Caco-2 (cell line): ENCODE measurements around the gene EEF1AKMT1. TPM values are rescaled to one million over a fixed set of nuclear protein-coding genes. Genes with fewer than 3 reads are reported as not detected.

Source experiments
- BruUV-seq: library from RNA; stranded (reverse); fragments of 400-500 nt; replicated peaks from 2 replicates; lab custom pipeline; 2021; lab: Mats Ljungman, UMichigan
- CTCF ChIA-PET: fragments of 300-600 bp; sonication (Branson Sonifier 250); formaldehyde crosslinking; loops from one replicate; lab custom pipeline; 2022; ENCODE audit warnings: antibody characterized with exemption; lab: Charles Lee
- POLR2A ChIA-PET: fragments of 300-600 bp; sonication (Branson Sonifier 250); formaldehyde crosslinking; loops from one replicate; lab custom pipeline; 2022; ENCODE audit warnings: antibody characterized with exemption; lab: Charles Lee
- DNase-seq, 2 experiments: peaks; one replicate each; pipeline versions ENCODE4 v3.0.0 to v3.0.0-alpha.2; 2020 to 2022
- H3K27me3 ChIP-seq: replicated peaks from 2 replicates; pipeline ENCODE4 v1.6.0; 2011; ENCODE audit warnings: low read length; ENCODE audit not compliant: control insufficient read depth, insufficient read depth
- H3K36me3 ChIP-seq: 2 replicates; pipeline ENCODE4 v1.5.1; 2011; ENCODE audit warnings: low read length; ENCODE audit not compliant: control insufficient read depth, insufficient read depth
- H3K4me1 ChIP-seq: fragments of 250-450 bp; sonication (Bioruptor Pico); 2 replicates; pipeline ENCODE4 v1.5.1; 2020; ENCODE audit warnings: mild to moderate bottlenecking
- H3K4me3 ChIP-seq: 2 replicates; pipeline ENCODE4 v1.5.1; 2011; ENCODE audit warnings: low read depth, mild to moderate bottlenecking, control low read depth, low read length
- H3K9me3 ChIP-seq: fragments of 250-450 bp; sonication (Bioruptor Pico); 2 replicates; pipeline ENCODE4 v1.5.1; 2020; ENCODE audit warnings: mild to moderate bottlenecking, moderate library complexity
- H3K27ac Mint-ChIP-seq: one replicate; pipeline ENCODE4 v1.8.0; 2022; ENCODE audit warnings: mixed read lengths; ENCODE audit not compliant: unreplicated experiment
- H3K27me3 Mint-ChIP-seq: one replicate; pipeline ENCODE4 v1.8.0; 2022; ENCODE audit warnings: mixed read lengths; ENCODE audit not compliant: insufficient read depth, unreplicated experiment
- H3K36me3 Mint-ChIP-seq: one replicate; pipeline ENCODE4 v1.8.0; 2022; ENCODE audit warnings: mild to moderate bottlenecking, mixed read lengths; ENCODE audit not compliant: insufficient read depth, unreplicated experiment
- H3K4me1 Mint-ChIP-seq: one replicate; pipeline ENCODE4 v1.8.0; 2022; ENCODE audit warnings: low read depth, mixed read lengths; ENCODE audit not compliant: unreplicated experiment
- H3K4me3 Mint-ChIP-seq: one replicate; pipeline ENCODE4 v1.8.0; 2022; ENCODE audit warnings: mild to moderate bottlenecking, moderate library complexity, mixed read lengths; ENCODE audit not compliant: unreplicated experiment
- H3K9me3 Mint-ChIP-seq: one replicate; pipeline ENCODE4 v1.8.0; 2022; ENCODE audit warnings: mixed read lengths; ENCODE audit not compliant: unreplicated experiment
- CTCF ChIP-seq, 2 experiments: fragments of 200-600 bp in 1 of 2; IDR thresholded peaks; 1 replicate in 1 of 2; 2 replicates in 1 of 2; pipeline versions ENCODE4 v1.5.1 to v1.8.0; 2011 to 2022; ENCODE audit warnings: antibody characterized with exemption in 1 of 2, control low read depth in 1 of 2, inconsistent platforms in 1 of 2, low read depth in 1 of 2, low read length in 1 of 2, mild to moderate bottlenecking in 1 of 2, moderate library complexity in 1 of 2; ENCODE audit not compliant: insufficient read depth in 1 of 2, severe bottlenecking in 1 of 2, unreplicated experiment in 1 of 2
- intact Hi-C: fragments of 100-400 bp; cut with micrococcal nuclease; formaldehyde crosslinking; loops from one replicate; pipeline ENCODE4 v1.10.0; 2022; ENCODE audit not compliant: unreplicated experiment
- total RNA-seq: library from RNA; stranded (reverse); gene quantifications from 2 replicates; pipeline ENCODE4 v1.2.3, GENCODE V29; 2022

The EEF1AKMT1 gene
- total RNA-seq, 1 experiment from 2014 or later, result 8.6 TPM

- CTCF ChIA-PET, result interaction anchor here (0.6 kb wide), 2 partner anchors 67 to 119 kb away, joined by 3 read pairs; no protein-coding TSS in a partner anchor
These were observed 87.6 kb downstream of the EEF1AKMT1 start for GRCh38 chr13:20686167-20686566.

GRCh38 chr13:20685092-20685491 is 88.7 kb downstream of the EEF1AKMT1 start:
- Histone ChIP-seq H3K9me3 (no peaks in the 10 kb centered on the region), H3K4me1 (no peaks in the 10 kb centered on the region), H3K4me3 (no peak overlapping the region), H3K27me3 (no peaks in the 10 kb centered on the region), H3K36me3 (no peaks in the 10 kb centered on the region; the same call in 1 of the 2 replicates)
- H3K27me3 Mint-ChIP-seq, result no peaks in the 10 kb centered on the region
- H3K4me1 Mint-ChIP-seq, result no peaks in the 10 kb centered on the region
- no peaks in the 10 kb centered on the region for H3K9me3 Mint-ChIP-seq
- ChIA-PET POLR2A (no interaction called here), CTCF (no interaction called here)
- H3K27ac Mint-ChIP-seq, result no peak overlapping the region
- TF ChIP-seq CTCF (IDR thresholded peaks at IDR 0.05; ENCODE audit: insufficient read depth in 1 of 2, low read depth in 1 of 2, low read length in 1 of 2, severe bottlenecking in 1 of 2, unreplicated experiment in 1 of 2), result no peak
- H3K36me3 Mint-ChIP-seq, result no peaks in the 10 kb centered on the region
- H3K4me3 Mint-ChIP-seq, result no peak overlapping the region
- DNase-seq, result no peak
- no TSS peak for BruUV-seq
- intact Hi-C loops, result no loop called here

More at GRCh38 chr13:20686167-20686566, 87.6 kb downstream of the EEF1AKMT1 start:
- H3K4me3 Mint-ChIP-seq, result no peak overlapping the region
- TF ChIP-seq CTCF (IDR thresholded peaks at IDR 0.05; ENCODE audit: insufficient read depth in 1 of 2, low read depth in 1 of 2, low read length in 1 of 2, severe bottlenecking in 1 of 2, unreplicated experiment in 1 of 2), result no peak
- Histone ChIP-seq H3K9me3 (no peaks in the 10 kb centered on the region), H3K36me3 (no peaks in the 10 kb centered on the region; the same call in 1 of the 2 replicates), H3K4me3 (no peak overlapping the region), H3K27me3 (no peaks in the 10 kb centered on the region), H3K4me1 (no peaks in the 10 kb centered on the region)
- no peak overlapping the region for H3K27ac Mint-ChIP-seq
- H3K4me1 Mint-ChIP-seq, result no peaks in the 10 kb centered on the region
- no TSS peak for BruUV-seq
- no peaks in the 10 kb centered on the region for H3K27me3 Mint-ChIP-seq
- no peaks in the 10 kb centered on the region for H3K36me3 Mint-ChIP-seq
- intact Hi-C loops, result no loop called here
- DNase-seq, result no peak
- no peaks in the 10 kb centered on the region for H3K9me3 Mint-ChIP-seq
- POLR2A ChIA-PET, result interaction anchor here (0.5 kb wide), 1 partner anchor 87 kb away, joined by 3 read pairs; no protein-coding TSS in a partner anchor

- CTCF ChIA-PET, result interaction anchor here (0.6 kb wide), 1 partner anchor 240 kb away, joined by 3 read pairs; no protein-coding TSS in a partner anchor
- no peaks in the 10 kb centered on the region for H3K27me3 ChIP-seq
- BruUV-seq, result no TSS peak
- no peaks in the 10 kb centered on the region for H3K4me1 ChIP-seq
- H3K9me3 Mint-ChIP-seq, result no peaks in the 10 kb centered on the region
- no peaks in the 10 kb centered on the region for H3K9me3 ChIP-seq
- TF ChIP-seq CTCF (IDR thresholded peaks at IDR 0.05; ENCODE audit: insufficient read depth in 1 of 2, low read depth in 1 of 2, low read length in 1 of 2, severe bottlenecking in 1 of 2, unreplicated experiment in 1 of 2), result no peak
- no peaks in the 10 kb centered on the region for H3K4me1 Mint-ChIP-seq
- DNase-seq, result no peak
- no peaks in the 10 kb centered on the region for H3K27me3 Mint-ChIP-seq
- POLR2A ChIA-PET, result no interaction called here
- no peak overlapping the region for H3K4me3 Mint-ChIP-seq
- no peak overlapping the region for H3K27ac Mint-ChIP-seq
- H3K4me3 ChIP-seq, result no peak overlapping the region
- H3K36me3 Mint-ChIP-seq, result no peaks in the 10 kb centered on the region
- intact Hi-C loops, result no loop called here
- no peaks in the 10 kb centered on the region; the same call in 1 of the 2 replicates for H3K36me3 ChIP-seq
These were observed 89.2 kb downstream of the EEF1AKMT1 start for GRCh38 chr13:20684546-20684945.
